Muscle layer of colon (tissue), 2 donors: ENCODE measurements around the gene SLC35G3.
"Not testable (repeated sequence)": the region's sequence is repeated elsewhere in the genome, so short reads cannot be mapped to it uniquely, and the experiment has no call there.

Source experiments
- H3K27ac ChIP-seq: one replicate; pipeline ENCODE4 v1.7.0; 2013; ENCODE audit warnings: low read depth, mild to moderate bottlenecking, low read length, moderate library complexity
- H3K27me3 ChIP-seq, 2 donors: one replicate each; pipeline ENCODE4 v1.7.0; 2013; ENCODE audit warnings: low read length in 2 of 2, mild to moderate bottlenecking in 2 of 2; ENCODE audit not compliant: insufficient read depth in 2 of 2, control insufficient read depth in 1 of 2
- H3K36me3 ChIP-seq: one replicate; pipeline ENCODE4 v1.7.0; 2013; ENCODE audit warnings: mild to moderate bottlenecking, low read length; ENCODE audit not compliant: insufficient read depth
- H3K4me1 ChIP-seq: one replicate; pipeline ENCODE4 v1.7.0; 2013; ENCODE audit warnings: mild to moderate bottlenecking, low read length; ENCODE audit not compliant: insufficient read depth
- H3K4me3 ChIP-seq, 2 donors: one replicate each; pipeline ENCODE4 v1.7.0; 2013; ENCODE audit warnings: low read length in 2 of 2, low read depth in 1 of 2, mild to moderate bottlenecking in 1 of 2, moderate library complexity in 1 of 2
- H3K9ac ChIP-seq: one replicate; pipeline ENCODE4 v1.7.0; 2013; ENCODE audit warnings: low read length
- H3K9me3 ChIP-seq: one replicate; pipeline ENCODE4 v1.7.0; 2013; ENCODE audit warnings: mild to moderate bottlenecking, low read length
- donor health status: abdominal sarcoma.
- donor health status: Adenocarcinoma of cecum.

The SLC35G3 gene

DNA sequence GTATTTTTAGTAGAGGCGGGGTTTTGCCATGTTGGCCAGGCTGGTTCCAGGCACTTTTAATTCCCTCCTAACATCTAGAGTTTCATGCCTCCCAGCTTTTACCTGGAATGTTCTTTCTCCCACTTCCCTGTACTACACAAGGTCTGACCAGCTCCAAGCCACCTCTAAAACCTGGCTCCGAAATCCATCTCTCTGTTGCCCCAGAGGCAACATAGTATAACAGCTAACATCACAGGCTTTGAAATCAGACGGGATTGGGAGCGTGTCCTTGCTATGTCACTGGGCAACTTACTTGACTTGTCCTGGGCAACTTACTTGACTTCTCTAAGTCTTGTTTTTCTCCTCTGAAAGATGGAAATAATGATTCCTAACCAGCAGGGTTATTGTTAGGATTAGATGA lies 31.4 kb downstream of the SLC35G3 start:
- Histone ChIP-seq H3K27me3 (no peaks in the 10 kb centered on the region), H3K4me3 (no peak overlapping the region), H3K4me1 (no peaks in the 10 kb centered on the region), H3K9me3 (no peaks in the 10 kb centered on the region), H3K9ac (no peak overlapping the region), H3K27ac (no peak overlapping the region), H3K36me3 (no peaks in the 10 kb centered on the region)

DNA sequence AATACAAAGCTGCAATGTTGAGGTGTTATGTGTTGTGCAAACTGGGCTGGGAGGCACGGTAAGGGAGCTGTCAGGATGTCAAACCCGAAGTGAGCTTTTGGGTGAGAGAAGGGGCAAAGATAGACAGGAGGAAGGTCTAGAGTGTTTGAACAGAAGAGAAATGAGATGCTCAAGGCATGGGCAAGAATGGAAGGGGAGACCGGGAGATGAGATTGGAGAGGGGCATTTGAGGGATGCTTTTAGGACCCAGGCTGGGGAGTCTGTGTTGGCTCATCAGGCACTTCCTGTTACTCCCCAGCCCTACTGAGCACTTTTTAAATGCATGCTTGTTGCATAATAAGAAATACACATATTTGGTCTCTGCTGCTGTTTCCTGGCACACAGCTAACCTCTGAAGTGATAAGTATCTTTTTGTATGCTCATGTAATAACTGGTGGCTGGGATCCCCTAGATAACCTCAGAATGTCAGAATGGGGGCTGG lies 32.9 kb downstream of the SLC35G3 start:
- Histone ChIP-seq H3K9me3 (no peaks in the 10 kb centered on the region), H3K27ac (no peak overlapping the region), H3K4me1 (no peaks in the 10 kb centered on the region), H3K27me3 (no peaks in the 10 kb centered on the region), H3K4me3 (no peak overlapping the region), H3K36me3 (no peaks in the 10 kb centered on the region), H3K9ac (no peak overlapping the region)

DNA sequence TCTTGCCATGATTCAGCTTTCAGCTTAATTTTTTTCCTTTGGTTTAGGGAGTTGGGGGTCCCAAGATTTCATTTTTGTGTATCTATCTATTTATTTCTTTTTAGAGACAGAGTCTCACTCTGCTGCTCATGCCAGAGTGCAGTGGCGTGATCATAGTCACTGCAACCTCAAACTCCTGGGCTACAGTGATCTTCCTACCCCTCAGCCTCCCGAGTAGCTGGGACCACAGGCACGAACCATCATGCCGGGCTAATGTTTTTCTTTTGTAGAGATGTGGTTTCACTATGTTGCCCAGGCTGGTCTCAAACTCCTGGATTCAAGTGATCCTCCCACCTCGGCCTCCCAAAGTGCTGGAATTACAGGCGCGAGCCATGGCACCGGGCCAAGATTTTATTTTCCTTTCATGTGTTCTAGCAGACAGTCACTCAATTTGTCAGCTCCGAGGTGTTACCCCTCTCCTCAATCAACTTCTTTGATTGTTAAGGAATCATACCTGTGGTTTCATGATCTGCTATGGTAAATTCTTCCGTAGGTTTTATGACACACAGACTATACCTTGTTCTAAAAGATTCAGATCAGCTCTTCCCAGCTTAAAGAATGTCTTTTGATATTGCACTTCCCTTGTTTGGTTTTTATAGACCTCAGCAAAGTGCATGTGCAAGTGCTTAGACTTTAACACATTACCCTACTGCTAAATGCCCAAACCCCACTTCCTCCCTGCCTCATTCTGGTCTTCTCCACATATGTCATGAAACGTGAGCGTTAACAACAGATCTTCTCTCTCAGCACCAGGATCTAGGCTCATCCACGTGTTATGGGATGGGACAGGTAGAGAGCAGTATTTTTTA lies 33.6 kb downstream of the SLC35G3 start:
- no peaks in the 10 kb centered on the region for H3K4me1 ChIP-seq
- no peak overlapping the region for H3K4me3 ChIP-seq
- H3K9me3 ChIP-seq, result no peaks in the 10 kb centered on the region
- H3K36me3 ChIP-seq, result no peaks in the 10 kb centered on the region
- no peaks in the 10 kb centered on the region for H3K27me3 ChIP-seq
- no peak overlapping the region for H3K9ac ChIP-seq
- no peak overlapping the region for H3K27ac ChIP-seq

DNA sequence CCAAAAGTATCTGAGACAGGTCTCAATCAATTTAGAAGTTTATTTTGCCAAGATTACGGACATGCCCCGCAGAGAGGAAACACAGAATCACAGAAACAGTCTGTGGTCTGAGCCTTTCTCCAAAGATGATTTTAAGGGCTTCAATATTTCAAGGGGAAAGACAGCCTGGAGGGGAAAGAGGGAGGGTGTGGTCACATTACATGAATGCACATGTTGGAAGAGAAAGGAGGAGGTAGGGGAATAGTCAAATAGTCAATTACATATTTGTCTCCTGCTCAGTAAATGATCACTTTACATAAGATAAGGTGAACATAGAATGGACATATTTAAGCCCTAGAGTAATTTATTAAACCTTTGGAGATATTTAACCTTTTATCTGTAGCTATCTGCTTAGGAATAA lies 34.3 kb downstream of the SLC35G3 start:
- Histone ChIP-seq H3K27me3 (no peaks in the 10 kb centered on the region), H3K27ac (no peak overlapping the region), H3K9ac (no peak overlapping the region), H3K4me3 (no peak overlapping the region), H3K4me1 (no peaks in the 10 kb centered on the region), H3K36me3 (no peaks in the 10 kb centered on the region), H3K9me3 (no peaks in the 10 kb centered on the region)

DNA sequence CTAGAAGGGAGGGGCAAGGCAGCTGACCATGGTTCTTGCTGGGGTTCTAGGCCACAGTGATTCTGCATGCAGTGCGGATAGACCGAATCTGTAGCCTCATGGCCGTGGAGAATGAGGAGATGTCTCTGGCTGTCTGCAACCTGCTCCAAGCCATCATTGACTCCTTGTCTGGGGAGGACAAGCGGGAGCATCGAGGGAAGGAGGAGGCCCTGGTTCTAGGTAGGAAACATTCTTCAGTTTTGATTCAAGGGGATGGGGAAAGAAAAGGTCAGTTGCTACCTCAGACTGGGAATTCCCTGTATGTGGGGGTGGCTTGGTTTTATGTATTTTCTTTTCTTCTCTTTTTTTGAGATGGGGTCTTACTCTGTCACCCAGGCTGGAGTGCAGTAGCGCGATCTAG lies 38.9 kb downstream of the SLC35G3 start:
- no peak overlapping the region for H3K27ac ChIP-seq
- H3K4me3 ChIP-seq, result no peak overlapping the region
- no peaks in the 10 kb centered on the region for H3K27me3 ChIP-seq
- H3K4me1 ChIP-seq, result no peaks in the 10 kb centered on the region
- no peaks in the 10 kb centered on the region for H3K36me3 ChIP-seq
- no peaks in the 10 kb centered on the region for H3K9me3 ChIP-seq
- H3K9ac ChIP-seq, result no peak overlapping the region

DNA sequence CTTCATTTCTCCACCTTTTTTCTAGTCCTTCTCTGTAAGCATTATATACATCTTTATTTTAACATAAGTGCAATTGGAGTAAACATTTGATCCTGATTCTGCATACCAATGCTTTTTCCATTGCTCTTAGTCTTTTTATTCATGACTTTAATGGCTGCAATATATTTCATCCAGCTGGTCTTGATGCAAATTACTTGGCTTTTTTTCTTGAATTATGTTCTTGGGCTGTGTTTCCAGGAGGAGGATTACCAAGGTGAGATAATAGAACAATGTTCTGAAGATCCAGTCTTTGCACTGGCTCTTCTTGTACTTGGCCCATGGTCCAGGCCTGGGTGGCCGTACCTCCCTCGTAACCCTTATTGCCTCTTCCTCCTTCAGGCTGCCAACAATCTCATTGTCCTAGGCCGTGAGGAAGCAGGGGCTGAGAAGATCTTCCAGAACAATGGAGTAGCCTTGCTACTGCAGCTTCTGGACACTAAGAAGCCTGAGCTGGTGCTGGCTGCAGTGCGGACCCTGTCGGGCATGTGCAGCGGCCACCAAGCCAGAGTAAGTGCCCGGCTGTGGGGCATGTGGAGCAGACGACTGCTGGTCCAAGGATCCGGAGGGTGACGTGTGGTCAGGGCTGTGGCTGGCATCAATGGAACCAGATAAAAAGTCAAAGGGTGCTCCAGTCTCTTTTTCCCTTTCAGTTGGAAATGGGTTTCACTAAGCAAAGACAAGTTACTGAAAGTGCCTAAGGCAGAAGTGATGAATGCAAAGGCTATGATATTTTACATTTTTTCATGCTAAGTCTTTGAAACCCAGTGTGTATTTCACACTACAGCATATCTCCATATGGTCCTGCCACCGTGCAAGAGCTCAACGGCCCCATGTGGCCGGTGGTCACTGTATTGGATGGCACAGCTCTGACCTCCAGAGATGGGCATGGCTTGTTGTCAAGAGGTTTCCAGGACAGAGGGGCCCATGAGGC lies 39.7 kb downstream of the SLC35G3 start:
- H3K4me3 ChIP-seq, result no peak overlapping the region
- no peak overlapping the region for H3K9ac ChIP-seq
- H3K36me3 ChIP-seq, result no peaks in the 10 kb centered on the region
- no peaks in the 10 kb centered on the region for H3K4me1 ChIP-seq
- no peaks in the 10 kb centered on the region for H3K27me3 ChIP-seq
- H3K27ac ChIP-seq, result no peak overlapping the region
- no peaks in the 10 kb centered on the region for H3K9me3 ChIP-seq

DNA sequence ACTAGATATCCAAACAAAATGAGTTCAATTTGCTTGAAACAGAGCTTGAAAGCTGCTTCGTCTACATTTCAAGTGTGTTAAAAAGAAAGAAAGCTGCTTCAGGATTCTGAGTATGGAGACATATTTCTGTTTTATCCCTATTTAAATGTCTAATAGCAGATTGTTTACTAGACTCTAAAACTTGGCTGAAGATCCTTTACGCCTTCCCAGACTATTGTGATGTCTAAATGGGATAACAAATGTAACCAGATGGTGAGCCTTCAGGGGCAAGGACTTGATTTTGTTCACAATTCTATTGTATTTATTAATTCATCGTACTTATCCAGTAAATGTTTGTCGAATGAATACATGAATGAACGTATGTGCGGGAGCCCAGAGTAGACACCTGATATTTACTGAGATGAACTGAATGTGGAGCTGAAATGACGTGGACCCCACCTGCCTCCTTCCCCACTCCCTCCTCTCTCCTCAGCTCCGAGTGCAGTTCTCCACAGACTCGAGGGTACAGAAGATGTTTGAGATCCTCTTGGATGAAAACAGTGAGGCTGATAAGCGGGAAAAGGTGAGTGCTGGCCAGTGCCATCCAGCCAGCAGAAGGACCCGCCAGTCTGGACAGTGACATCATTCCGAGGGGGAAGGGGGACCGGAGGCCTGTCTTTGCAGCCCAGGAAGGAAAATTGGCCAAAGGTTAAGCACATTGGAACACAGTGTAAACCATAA lies 41.6 kb downstream of the SLC35G3 start:
- H3K9me3 ChIP-seq, result no peaks in the 10 kb centered on the region
- H3K4me3 ChIP-seq, result no peak overlapping the region
- H3K36me3 ChIP-seq, result no peaks in the 10 kb centered on the region
- no peaks in the 10 kb centered on the region for H3K4me1 ChIP-seq
- H3K9ac ChIP-seq, result no peak overlapping the region
- H3K27ac ChIP-seq, result no peak overlapping the region
- no peaks in the 10 kb centered on the region for H3K27me3 ChIP-seq

DNA sequence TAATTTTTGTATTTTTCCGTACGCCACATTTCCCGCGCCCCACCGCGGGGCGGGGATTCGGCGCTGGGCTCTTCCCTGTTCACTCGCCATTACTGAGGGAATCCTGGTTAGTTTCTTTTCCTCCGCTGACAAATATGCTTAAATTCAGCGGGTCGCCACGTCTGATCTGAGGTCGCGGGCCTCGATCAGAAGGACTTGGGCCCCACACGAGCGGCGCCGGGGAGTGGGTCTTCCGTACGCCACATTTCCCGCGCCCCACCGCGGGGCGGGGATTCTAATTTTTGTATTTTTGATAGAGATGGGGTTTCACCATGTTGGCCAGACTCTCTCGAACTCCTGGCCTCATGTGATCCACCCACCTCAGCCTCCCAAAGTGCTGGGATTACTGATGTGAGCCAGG lies 43.1 kb downstream of the SLC35G3 start:
- H3K9ac ChIP-seq, H3K4me1 ChIP-seq, H3K36me3 ChIP-seq, H3K9me3 ChIP-seq, H3K4me3 ChIP-seq, H3K27ac ChIP-seq, H3K27me3 ChIP-seq: not testable (repeated sequence)

DNA sequence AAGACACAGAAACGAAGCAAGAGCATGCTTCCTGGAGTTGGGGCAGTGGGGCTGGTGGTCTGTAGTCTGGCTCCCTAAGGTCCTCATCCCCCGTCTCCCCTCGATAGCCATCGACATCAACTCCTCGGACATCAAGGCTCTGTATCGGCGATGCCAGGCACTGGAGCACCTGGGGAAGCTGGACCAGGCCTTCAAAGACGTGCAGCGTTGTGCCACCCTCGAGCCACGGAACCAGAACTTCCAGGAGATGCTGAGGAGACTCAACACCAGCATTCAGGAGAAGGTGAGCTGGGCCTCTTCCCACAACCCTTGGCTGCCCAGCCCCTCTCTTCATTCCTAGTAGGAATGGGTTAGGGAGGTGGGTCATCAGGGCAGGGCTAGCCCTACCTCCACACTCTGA lies 44.3 kb downstream of the SLC35G3 start:
- H3K27ac ChIP-seq, result no peak overlapping the region
- H3K4me1 ChIP-seq, result no peaks in the 10 kb centered on the region
- no peaks in the 10 kb centered on the region for H3K27me3 ChIP-seq
- H3K9me3 ChIP-seq, result no peaks in the 10 kb centered on the region
- no peaks in the 10 kb centered on the region for H3K36me3 ChIP-seq
- no peak overlapping the region for H3K9ac ChIP-seq
- no peak overlapping the region for H3K4me3 ChIP-seq

DNA sequence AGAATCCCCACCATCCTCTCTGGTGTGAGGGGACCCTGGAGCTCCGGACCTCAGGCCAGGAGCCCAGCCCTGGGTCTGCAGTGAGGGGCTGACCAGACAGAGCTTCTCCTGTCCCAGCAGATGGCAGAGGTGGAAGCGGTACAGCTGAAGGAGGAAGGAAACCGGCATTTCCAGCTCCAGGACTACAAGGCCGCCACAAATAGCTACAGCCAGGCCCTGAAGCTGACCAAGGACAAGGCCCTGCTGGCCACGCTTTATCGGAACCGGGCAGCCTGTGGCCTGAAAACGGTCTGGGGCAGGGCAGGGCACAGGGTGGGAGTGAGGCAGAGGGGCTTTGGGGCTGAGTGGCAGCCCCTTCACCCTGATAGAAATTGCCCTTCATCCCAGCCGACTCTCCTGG lies 46.0 kb downstream of the SLC35G3 start:
- no peaks in the 10 kb centered on the region for H3K27me3 ChIP-seq
- H3K4me3 ChIP-seq, result no peak overlapping the region
- no peaks in the 10 kb centered on the region for H3K9me3 ChIP-seq
- no peaks in the 10 kb centered on the region for H3K4me1 ChIP-seq
- no peak overlapping the region for H3K9ac ChIP-seq
- no peak overlapping the region for H3K27ac ChIP-seq
- H3K36me3 ChIP-seq, result no peaks in the 10 kb centered on the region

DNA sequence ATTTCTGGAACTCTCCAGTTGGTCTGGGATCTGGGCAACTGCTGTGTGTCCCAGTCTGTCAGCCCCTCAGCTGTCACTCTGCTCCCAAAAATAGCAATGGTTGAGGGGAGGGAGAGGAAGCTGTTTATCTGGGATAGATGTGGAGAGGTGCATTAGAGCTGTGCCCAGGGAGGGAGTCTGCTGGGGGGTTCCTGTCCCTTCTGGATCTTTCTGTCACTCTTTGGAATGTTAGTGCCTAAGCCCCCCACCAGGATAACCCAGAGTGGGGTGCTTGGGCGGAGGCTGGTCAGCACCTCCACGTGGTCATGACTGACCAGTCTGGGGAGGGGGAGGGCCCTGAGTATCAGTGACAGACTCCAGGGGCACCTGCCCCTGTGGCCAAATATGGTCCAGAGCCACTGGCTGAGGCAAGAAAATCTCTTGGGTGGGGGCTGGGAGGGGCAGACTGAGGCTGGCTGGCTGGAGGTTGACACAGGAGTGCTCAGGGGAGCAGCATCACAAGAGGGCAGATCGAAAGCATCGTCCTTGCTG lies 46.8 kb downstream of the SLC35G3 start, which contains the start of gene UNC45B:
Gene UNC45B, plus strand, starts transcription at position 443 of the 531 bp plus-strand sequence. CDS start 447 bp downstream, outside the sequence.
- no peak within 1 kb of the TSS for H3K4me3 ChIP-seq

More for the DNA sequence above, 46.8 kb downstream of the SLC35G3 start, which contains the start of gene UNC45B:
- Histone ChIP-seq H3K9ac (no peak within 1 kb of the TSS), H3K27me3 (no peaks in the 10 kb centered on the region), H3K9me3 (no peaks in the 10 kb centered on the region), H3K36me3 (no peaks in the 10 kb centered on the region), H3K4me1 (no peaks in the 10 kb centered on the region), H3K27ac (no peak within 1 kb of the TSS)
